ENCODE measurements around the gene RLN3. TPM values are rescaled to one million over a fixed set of nuclear protein-coding genes. Genes with fewer than 3 reads are reported as not detected.

Gene RLN3, protein sequence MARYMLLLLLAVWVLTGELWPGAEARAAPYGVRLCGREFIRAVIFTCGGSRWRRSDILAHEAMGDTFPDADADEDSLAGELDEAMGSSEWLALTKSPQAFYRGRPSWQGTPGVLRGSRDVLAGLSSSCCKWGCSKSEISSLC
- polyA plus RNA-seq (ENCODE audit: insufficient read depth in 1 of 5, insufficient read length in 5 of 5, low replicate concordance in 1 of 5), result not detected
- long read RNA-seq, donor 1, result 0 reads
- long read RNA-seq, donor 2, result 0 reads
- long read RNA-seq, donor 3, result 0 reads
- long read RNA-seq, donor 4, result 0 reads
- long read RNA-seq, donor 5, result 0 reads
- long read RNA-seq, donor 6, result 0 reads
- long read RNA-seq, donor 7, result 0 reads
- long read RNA-seq, donor 8, result 0 reads

DNA sequence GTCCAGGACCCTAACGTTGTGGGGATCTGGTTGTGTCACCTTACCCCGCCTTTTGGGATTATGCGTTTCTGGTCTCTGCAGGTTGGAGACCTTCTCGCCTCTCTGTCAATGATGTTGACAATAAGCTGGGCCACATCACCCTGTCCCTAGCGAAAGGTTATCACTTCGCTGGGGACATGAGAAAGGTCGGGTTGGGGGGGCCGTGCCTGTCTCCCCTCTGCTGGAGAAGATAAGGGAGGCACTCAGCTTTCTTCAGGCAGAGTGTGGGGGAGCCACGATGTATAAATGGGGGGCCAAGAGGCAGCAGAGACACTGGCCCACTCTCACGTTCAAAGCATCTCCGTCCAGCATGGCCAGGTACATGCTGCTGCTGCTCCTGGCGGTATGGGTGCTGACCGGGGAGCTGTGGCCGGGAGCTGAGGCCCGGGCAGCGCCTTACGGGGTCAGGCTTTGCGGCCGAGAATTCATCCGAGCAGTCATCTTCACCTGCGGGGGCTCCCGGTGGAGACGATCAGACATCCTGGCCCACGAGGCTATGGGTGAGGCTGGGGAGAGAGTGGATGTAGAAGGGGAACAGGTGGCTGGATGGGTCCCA, at the start of gene RLN3:
Gene RLN3 (plus strand): TSS at position 293 of the 595 bp plus-strand sequence. CDS start 57 bp downstream, at position 350.
- no peak for DNase-seq

DNA sequence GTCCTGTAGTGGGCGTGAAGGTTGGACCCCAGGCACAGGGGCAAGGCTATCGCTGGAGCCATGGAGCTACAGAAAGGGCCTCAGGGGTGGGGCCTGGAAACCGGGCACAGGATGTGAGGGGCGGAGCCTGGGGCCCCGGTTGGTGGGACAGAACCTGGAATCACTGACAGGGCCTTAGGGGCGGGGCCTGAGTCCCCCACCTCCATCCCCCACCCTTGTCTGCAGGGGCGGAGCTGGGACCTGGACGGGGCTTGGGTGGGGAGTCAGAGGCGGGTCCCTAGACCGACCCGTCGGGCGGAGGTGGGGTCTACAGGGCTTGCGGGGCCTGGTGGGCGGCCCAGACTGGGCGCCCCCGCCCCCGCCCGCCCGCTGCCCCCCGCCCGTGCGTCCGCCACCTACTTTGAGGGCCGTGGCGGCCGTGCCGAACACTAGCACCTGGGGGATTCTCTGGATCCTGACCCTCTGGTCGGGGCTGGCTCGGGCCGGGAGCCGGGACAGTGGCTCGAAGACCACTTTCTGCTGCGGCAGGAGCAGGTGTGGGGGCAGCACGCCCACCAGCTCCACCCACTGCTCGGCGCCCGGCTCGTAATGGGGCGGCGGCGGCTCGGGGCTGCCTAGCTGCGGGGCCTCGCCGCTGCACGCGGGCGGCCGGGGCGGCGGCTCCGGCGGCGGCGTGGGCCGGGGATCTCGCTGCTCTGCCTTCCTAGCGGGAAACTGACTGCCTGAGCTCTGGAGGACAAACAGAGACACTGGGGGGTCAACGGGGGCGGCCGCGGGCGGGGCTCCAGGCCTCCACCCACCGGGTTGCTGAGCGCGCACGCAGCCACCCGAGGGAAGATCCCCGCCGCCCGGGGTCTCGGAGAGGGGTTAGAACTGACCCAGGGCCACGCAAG, 49.4 kb upstream of the RLN3 start:
- DNase-seq, result peak; percentile 75

DNA sequence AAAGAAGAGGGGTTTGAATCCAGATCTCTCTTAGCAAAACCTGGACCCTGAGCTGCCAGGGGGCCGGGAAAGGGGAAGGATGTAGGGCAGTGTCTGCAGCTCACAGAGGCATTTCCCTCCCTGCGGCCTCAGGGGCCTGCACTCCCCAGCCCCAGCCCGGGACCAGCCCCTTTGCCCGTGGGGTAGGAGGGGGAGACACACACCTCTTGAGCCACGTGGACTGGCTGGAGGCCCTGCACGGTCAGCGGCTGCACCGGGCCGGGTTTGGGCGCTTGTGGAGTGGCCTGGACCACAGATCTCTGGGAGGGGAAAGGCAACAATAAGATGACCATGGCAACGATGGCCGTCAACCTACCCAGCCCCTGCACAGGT, 48.7 kb upstream of the RLN3 start:
- DNase-seq, result no peak

DNA sequence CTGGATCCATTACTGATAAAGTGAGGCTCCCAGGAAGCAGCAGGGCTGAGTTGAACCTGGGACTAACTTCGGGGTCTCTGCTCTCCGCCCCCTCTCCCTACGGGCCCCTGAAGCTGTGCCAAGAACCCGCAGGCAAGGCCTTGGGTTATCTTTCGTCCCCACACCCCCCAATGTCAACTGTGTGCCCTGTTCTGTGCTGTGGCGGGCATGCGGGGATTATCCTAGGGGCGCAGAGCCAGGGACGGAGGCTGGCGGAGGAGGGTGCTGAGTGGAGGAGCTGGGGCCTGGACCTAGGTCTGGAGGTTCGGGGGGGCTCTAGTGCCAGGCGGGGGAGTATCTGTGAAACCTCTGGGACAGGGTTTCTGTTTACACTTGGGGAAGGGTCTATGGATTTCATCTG, 48.3 kb upstream of the RLN3 start:
- no peak for DNase-seq

DNA sequence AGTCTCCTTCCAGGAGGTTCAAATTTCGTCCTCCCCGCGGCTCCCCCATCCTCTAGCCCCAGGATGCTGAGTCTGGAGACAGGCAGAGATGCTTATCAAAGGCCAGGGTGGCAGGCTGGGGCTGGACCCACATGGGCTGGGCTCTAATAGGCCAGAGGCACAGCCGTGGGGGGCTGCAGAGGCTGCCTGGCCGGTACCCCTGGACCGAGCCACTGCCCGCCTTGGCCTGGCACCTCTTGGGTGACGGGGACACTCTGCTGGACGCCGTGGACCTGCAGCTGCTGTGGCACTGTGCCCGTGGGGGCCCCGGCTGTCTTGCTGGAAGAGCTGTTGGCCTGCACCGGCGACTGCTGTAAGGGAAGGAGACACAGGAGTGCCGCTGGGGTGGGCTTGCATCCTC, 47.6 kb upstream of the RLN3 start:
- no peak for DNase-seq

DNA sequence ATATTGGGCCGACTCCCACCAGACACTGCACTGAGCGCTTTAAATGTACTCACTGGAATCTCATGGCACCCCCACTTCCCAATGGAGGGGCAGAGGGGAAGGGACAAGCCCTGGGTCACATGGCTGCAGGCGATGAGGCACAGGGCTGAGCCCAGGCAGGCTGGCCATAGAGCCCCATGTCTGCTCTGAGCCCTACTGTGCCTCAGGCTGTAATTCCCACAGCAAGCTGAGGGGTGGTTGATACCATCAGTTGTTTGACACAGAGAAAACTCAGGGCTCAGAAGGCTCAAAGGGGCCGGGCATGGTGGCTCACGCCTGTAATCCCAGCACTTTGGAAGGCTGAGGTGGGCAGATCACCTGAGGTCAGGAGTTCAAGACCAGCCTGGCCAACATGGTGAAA, 46.9 kb upstream of the RLN3 start:
- DNase-seq, result no peak

DNA sequence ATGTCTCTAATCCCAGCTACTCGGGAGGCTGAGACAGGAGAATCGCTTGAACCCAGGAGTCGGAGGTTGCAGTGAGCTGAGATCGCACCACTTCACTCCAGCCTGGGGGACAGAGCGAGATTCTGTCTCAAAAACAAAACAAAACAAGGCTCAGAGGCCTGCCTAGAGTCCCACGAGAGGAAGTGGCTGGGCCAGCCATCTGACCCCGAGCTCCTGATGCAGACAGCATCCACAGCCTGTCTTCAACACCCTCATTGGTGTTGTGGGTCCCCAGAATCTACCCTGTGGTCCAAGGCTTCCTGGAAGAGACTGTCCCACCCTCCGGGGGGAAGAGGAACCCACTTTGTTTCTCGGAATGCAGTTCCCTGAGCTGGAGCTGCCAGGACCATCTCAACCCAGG, 46.5 kb upstream of the RLN3 start:
- DNase-seq, result no peak

DNA sequence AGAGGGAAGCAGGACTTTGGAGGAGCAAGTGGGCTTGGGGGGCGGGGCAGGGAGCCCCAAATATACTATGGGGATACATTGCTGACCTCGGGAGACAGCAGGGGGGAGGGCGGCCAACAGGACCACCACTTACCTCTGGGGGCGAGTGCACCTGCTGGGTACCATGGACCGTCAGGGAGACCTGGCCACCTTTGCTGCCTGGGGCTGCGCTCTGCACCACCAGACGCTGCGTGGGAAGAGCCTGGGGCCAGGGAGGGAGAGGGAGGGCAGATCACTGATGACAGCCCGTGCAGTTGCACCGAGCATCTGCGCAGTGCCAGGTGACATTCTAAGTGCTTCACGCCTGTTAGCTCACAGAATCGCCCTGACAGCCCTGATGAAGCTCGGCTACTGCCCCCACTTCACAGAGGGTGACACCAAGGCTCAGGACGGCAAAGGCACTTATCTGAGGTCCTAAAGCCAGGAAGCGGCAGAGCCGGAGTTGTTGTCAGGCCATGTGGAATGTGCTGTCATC, 45.9 kb upstream of the RLN3 start:
- DNase-seq, result no peak

DNA sequence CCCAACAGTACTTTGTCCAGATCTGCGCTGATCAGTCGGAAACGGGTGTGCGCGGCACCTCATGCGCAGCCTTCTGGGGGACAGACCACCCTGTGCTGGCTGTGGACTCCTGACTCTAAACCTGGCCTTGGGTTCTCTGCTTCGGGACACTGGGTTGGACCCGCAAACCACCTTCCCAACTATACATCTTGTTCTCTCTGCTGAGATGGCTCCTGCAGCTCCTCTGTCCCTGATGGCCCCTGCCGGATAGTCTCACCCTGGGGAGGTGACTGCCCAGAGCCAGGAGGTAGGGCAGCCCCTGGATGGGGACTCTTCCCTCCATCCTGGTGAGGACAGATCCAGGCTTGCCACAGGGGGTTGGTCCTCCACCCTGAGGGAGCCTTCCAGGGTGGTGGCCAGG, 45.2 kb upstream of the RLN3 start:
- no peak for DNase-seq

DNA sequence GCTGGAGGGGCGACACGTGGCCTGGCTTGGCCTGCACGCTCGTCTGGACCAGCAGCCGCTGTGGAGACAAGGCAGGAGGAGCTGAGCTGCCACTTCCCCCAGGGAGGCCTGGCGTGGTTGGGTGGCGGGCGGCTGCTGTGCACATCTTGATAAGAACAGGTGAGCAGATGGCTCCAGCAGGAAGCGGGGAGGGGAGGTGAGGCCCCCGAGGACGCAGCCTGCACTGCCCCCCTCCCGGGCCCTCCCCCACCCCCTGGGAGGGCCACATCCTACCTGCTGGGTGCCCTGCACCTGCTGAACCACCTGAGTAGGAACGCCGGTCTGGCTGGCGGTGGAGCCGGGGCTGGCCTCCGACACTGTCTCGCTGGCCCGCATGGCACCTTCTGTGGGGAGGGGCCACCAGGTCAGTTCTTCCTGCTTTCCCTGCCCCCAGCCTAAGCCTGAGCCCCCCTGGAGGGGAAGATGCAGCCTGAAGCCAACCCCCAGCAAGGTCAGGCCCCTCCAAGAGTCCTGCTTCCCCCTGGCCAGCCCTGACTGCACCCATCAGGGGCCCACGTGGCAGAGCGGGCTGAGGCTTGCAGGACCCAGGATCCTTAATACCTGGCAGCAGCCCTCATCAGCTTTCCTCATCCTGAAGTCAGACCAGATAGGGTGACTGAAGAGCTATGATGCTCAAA, 44.6 kb upstream of the RLN3 start:
- no peak for DNase-seq

DNA sequence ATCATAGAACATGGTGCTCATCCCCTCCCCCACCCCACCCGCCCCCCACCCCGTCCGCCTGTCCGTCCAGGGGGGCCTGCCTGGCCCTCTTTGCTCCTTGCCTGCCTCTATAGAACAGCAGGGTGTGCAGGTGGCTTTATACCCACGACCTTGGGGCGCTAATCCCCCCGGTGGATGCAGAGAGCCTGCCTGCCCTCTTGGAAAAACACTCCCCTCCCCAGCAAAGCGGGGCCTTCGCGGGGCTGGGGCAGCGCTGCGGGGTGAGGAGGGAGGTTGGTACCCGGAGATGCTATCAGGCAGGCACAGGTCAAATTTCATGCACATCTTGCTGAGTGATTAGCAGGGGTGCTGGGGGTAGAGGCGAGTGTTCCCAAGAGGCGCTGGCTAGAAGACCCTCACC, 43.8 kb upstream of the RLN3 start:
- DNase-seq, result no peak

DNA sequence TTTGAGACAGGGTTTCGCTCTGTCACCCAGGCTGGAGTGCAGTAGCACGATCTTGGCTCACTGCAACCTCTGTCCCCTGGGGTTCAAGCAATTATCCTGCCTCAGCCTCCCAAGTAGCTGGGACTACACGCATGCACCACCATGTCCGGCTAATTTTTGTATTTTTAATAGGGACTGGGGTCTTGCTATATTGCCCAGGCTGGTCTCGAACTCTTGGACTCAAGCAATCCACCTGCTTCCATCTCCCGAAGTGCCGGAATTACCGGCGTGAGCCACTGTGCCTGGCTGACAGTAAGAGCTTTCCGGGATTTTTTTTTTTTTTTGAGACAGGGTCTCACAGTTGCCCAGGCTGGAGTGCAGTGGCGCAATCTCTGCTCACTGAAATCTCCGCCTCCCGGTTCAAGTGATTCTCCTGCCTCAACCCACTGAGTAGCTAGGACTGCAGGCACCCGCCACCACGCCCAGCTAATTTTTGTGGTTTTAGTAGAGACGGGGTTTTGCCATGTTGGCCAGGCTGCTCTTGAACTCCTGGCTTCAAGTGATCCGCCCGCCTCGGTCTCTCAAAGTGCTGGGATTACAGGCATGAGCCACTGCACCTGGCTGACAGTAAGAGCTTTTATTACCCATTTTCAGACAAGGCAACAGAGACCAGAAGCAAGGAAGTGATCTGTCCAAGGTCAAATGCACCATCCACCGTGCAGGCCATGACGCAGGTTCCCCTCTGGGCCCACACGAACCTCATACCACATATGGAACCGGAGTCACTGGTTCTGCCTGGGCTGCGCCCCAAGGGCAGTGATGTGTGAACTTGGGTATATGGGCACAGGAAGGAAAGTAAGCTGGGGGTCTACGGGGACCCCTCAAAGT, 42.8 kb upstream of the RLN3 start:
- no peak for DNase-seq

DNA sequence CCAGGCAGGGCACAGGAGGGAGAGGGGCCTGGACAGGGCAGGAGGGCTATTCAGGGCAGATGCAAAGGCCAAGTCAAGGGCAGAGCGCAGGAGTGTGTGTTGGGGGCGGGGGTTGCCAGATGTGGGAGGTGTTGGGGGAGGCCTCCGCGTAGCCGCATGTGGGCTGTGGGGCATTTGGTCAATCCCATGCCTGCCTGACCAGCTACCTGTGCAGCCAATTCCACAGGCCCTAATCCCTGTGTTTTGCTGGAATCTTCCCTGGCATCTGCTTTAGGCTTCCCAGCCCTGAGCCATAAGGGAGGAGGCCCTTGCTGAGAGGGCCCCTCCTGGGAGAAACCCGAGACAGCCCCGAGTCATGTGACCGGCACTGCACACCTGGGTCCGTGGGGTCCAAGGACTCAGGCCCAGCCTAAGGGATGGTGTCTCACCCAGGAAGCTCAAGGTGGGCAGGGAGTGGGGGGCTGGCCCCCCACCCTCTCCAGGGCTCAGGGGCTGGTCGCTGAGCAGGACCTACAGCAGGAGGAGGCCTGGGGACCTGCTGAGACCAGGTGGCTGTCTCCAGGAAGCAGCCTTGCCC, 42.1 kb upstream of the RLN3 start:
- no peak for DNase-seq

DNA sequence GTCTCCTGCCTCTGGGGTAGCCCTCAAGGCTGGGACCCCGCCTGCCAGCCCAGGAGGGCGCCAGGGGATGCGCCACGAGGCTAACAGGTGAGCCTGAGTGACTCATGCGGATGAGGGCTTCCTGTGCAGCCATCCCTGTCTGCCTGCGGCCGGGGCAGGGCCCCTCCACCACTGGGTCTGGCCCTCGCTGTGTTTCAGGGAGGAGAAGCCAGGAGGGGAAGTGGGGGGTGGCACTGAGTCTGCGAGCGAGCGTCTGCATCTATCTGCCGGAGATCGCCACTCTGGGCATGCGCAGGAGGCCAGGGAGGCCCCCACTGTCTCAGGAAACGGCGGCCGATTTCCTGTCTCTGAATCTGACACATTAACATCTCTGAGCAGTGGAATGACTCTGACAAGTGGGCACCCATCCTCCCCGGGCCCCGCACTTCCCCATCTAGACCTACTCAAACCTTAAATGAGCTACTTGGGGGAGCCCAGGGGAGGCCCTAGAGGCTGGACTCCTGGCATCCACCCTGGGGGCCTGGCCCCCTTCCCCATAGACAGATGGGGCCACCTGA, 41.5 kb upstream of the RLN3 start:
- peak; percentile 64 to 66 for DNase-seq

DNA sequence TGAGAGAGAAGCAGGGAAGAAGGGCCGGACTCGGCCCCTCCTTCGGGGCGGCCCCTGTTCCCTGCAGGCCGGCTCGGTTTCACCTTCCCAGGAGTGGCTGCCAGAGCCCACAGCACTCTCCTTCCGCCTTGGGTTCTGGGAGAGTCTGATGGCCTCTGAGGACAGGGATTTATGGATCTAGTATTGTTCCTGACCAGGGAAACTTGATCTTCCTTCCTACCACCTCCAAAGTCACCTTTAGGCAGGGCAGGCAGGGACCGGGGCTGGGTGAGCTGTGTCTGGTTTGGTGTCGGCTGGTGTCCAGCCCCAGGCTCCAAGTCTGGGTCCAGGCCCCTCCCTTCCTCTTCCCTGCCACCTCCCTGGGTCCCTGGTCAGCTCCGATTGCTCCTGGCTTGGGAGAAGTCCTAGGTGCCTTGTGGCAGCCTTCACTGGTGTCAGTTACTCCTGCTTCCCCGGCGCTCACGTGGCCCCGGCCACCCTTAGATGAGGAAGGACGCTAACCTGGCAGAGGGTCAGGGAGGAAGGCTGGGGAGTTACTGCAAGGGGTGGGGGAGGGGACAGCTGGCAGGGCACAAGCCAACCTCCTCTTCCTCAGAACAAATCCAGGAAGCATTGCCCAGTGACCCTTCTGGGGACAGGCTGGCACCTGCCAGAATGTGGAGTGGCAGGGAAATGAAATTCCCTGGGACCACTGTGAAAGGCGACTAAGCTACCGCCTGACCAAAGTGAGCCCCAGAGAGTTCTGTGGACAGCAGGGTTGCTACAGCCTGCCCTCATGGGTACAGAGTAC, 40.7 kb upstream of the RLN3 start:
- DNase-seq, result no peak

DNA sequence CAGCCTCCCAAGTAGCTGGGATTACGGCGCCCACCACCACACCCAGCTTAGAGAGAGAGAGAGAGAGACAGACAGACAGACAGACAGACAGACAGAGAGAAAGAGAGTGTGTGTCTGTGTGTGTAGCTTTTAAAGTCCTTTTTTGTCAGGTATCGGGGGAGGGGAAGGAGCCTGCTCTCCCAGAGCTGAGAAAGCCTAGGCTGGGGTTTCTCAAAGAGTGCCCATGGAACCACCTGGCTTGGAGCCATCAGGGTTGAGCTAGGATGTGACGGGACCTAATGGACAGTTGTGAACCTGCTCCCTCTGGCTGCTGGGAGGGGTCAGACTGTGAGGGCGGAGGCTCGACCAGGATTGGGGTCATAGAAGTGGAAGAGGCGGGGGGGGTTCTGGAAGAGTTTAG, 38.5 kb upstream of the RLN3 start:
- DNase-seq, result no peak

DNA sequence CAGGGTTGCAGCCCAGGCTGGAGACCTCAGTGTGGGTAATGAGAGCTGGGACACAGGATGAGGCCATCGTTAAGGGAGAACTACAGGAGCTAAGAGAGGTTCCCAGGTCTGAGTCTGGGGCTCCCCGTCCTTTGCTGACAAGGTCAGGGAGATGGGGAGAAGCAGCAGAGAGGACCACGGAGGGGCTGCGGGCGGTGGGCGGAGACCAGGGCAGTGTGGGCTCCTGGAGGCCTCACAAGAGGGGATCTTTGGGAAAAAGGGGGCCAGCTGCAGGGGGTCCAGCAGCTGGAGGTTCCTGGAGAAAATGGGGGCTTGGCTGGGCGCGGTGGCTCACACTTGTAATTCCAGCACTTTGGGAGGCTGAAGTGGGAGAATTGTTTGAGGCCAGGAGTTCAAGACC, 37.9 kb upstream of the RLN3 start:
- DNase-seq, result no peak

DNA sequence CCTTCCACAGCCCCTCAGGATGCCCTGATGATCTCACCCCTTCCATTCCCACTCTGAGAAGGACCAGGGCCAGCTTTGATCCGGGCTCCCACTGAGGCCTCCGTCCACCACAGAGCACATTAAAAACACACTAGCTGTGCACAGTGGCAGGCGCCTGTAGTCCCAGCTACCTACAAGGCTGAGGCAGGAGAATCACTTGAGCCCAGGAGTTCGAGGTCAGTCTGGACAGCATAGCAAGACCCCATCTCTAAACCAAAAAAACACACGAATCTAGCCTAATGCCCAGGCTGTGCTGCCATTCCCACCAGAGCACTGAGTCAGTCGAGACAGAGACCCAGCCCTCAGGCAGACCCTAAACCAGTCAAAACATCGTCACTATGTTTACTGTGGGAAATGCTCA, 35.9 kb upstream of the RLN3 start:
- no peak for DNase-seq

DNA sequence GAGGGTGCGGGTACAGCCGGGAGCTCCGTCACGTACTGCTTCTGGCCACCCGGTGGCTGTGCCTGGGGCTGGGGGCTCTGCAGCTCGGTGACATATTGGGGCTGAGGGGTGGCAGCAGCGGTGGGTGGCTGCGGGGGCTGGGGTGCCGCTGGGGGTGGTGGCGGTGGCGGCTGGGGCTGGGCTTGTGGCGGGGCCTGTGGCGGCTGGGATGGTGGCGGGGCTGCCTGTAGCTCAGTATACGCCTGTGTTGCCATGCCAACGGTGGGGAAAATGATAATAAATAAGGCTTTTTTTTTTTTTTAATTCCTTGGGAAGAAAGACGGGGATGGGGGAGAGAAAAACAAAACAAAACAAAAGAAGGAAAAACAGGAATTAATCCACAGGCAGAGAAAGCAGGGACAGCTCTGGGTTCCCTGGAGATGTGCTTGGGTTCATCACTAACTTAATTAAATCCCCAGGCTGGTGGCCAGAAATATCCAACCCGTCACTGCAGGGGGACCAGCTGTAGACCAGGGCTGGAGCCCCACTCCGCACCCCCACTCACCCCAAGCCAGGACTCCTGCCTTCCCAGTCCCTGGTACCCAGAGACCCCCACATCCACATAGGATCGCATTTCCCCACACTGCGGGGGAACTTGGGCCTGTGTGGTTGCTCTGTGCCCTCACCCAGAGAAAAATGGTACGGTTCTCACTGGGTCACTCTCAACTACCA, 34.2 kb upstream of the RLN3 start:
- no peak for DNase-seq
